ENCODE results near the gene ARAF.
"Not testable (repeated sequence)": the region's sequence is repeated elsewhere in the genome, so short reads cannot be mapped to it uniquely, and the experiment has no call there.

Gene ARAF

DNA sequence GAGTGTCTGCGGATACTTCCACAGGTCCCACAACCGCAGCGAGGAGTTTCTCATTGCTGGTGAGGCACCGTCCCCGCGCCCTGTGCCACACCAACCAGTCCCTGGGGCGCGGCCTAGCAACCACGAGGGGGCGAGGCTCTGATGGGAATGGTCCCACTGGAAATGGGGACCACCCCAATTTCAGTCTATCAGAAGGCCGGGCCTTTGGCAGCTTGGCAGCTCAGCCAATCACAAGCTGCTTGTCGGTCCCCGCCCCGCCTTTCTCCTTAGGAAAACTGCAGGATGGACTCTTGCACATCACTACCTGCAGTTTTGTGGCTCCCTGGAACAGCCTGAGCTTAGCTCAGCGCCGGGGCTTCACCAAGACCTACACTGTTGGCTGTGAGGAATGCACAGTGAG is 24.3 kb downstream of the ARAF start:
- Histone ChIP-seq H3K36me3 (replicated peaks) (peaks cover 16% of the 10 kb centered on the region), H3K4me3 (no peak overlapping the region), H3K4me1 (peaks cover 3% of the 10 kb centered on the region; the same call in 1 of the 2 replicates), H3K9me3 (no peaks in the 10 kb centered on the region), H3K27me3 (ENCODE audit: low read depth) (no peaks in the 10 kb centered on the region)
- in situ Hi-C loops (cut with MboI; ENCODE audit: low sequenced_read_pairs), result no loop called here
- DNase-seq (ENCODE audit: low spot score in 2 of 2), result no peak

DNA sequence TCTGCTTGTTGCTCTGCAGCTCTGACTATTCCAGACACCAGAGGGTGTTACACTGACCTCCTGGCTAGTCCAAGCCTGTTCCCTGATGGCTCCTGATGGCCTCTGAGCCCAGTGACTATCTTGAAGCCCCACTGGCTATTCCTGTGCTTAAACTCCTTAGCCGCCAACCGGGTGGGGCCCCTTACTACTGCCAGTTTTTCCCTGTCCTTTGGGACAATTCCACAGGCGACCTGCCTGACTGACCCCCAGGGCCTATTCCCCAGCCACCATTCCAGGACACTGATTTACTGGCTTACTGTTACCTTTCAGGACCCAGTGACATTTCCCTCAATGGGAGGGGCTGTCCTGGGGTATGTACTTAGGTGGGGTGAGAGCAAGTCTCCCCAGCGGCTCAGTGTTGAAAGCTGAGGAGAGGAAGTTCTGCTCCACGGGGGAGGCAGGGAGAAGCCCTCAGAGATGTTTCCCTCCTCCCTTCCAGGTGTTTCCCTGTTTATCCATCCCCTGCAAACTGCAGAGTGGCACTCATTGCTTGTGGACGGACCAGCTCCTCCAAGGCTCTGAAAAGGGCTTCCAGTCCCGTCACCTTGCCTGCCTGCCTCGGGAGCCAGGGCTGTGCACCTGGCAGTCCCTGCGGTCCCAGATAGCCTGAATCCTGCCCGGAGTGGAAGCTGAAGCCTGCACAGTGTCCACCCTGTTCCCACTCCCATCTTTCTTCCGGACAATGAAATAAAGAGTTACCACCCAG is 25.2 kb downstream of the ARAF start:
- H3K36me3 ChIP-seq (replicated peaks), result peaks cover 16% of the 10 kb centered on the region
- in situ Hi-C loops (cut with MboI; ENCODE audit: low sequenced_read_pairs), result no loop called here
- no peaks in the 10 kb centered on the region for H3K9me3 ChIP-seq
- DNase-seq (ENCODE audit: low spot score in 2 of 2), result no peak
- peaks cover 3% of the 10 kb centered on the region; the same call in 1 of the 2 replicates for H3K4me1 ChIP-seq
- no peaks in the 10 kb centered on the region for H3K27me3 ChIP-seq (ENCODE audit: low read depth)
- H3K4me3 ChIP-seq, result no peak overlapping the region

- peaks cover 16% of the 10 kb centered on the region for H3K36me3 ChIP-seq (replicated peaks)
- H3K4me1 ChIP-seq, result no peaks in the 10 kb centered on the region
- in situ Hi-C loops (cut with MboI; ENCODE audit: low sequenced_read_pairs), result no loop called here
- no peaks in the 10 kb centered on the region for H3K27me3 ChIP-seq (ENCODE audit: low read depth)
- DNase-seq (ENCODE audit: low spot score in 2 of 2), result no peak
- H3K9me3 ChIP-seq, result no peaks in the 10 kb centered on the region
- H3K4me3 ChIP-seq, result no peak overlapping the region
Observed at GRCh38 chrX:47587091-47587891, 26.3 kb downstream of the ARAF start.

GRCh38 chrX:47587906-47588735 is 27.1 kb downstream of the ARAF start:
- in situ Hi-C loops (cut with MboI; ENCODE audit: low sequenced_read_pairs), result no loop called here
- Histone ChIP-seq H3K4me1 (no peaks in the 10 kb centered on the region), H3K9me3 (no peaks in the 10 kb centered on the region), H3K36me3 (replicated peaks) (peaks cover 16% of the 10 kb centered on the region), H3K4me3 (no peak overlapping the region), H3K27me3 (ENCODE audit: low read depth) (no peaks in the 10 kb centered on the region)
- DNase-seq (ENCODE audit: low spot score in 2 of 2), result no peak

- peaks cover 4% of the 10 kb centered on the region for H3K36me3 ChIP-seq (replicated peaks)
- no peaks in the 10 kb centered on the region for H3K4me1 ChIP-seq
- in situ Hi-C loops (cut with MboI; ENCODE audit: low sequenced_read_pairs), result no loop called here
- H3K4me3 ChIP-seq, result no peak overlapping the region
- H3K27me3 ChIP-seq (ENCODE audit: low read depth), result 0 out of 2 replicates have a peak, but pooled peaks cover 2% of the 10 kb centered on the region
- no peak for DNase-seq (ENCODE audit: low spot score in 2 of 2)
- no peaks in the 10 kb centered on the region for H3K9me3 ChIP-seq
Observed at GRCh38 chrX:47590984-47591383, 30.0 kb downstream of the ARAF start.

- DNase-seq (ENCODE audit: low spot score in 2 of 2), result no peak
- Histone ChIP-seq H3K36me3 (replicated peaks) (no peaks in the 10 kb centered on the region), H3K4me1 (no peaks in the 10 kb centered on the region), H3K9me3 (0 out of 2 replicates have a peak, but pooled peaks cover 2% of the 10 kb centered on the region), H3K4me3 (no peak overlapping the region), H3K27me3 (ENCODE audit: low read depth) (0 out of 2 replicates have a peak, but pooled peaks cover 8% of the 10 kb centered on the region)
- in situ Hi-C loops (cut with MboI; ENCODE audit: low sequenced_read_pairs), result no loop called here
Observed at GRCh38 chrX:47593522-47593921, 32.5 kb downstream of the ARAF start.

GRCh38 chrX:47595716-47596251 is 34.8 kb downstream of the ARAF start:
- H3K4me3 ChIP-seq, result no peak overlapping the region
- in situ Hi-C loops (cut with MboI; ENCODE audit: low sequenced_read_pairs), result no loop called here
- no peaks in the 10 kb centered on the region for H3K4me1 ChIP-seq
- no peaks in the 10 kb centered on the region for H3K36me3 ChIP-seq (replicated peaks)
- DNase-seq (ENCODE audit: low spot score in 2 of 2), result no peak
- H3K27me3 ChIP-seq (ENCODE audit: low read depth), result 0 out of 2 replicates have a peak, but pooled peaks cover 8% of the 10 kb centered on the region
- H3K9me3 ChIP-seq, result 0 out of 2 replicates have a peak, but pooled peaks cover 2% of the 10 kb centered on the region

GRCh38 chrX:47596256-47596655 is 35.3 kb downstream of the ARAF start:
- no peak overlapping the region for H3K4me3 ChIP-seq
- 0 out of 2 replicates have a peak, but pooled peaks cover 8% of the 10 kb centered on the region for H3K27me3 ChIP-seq (ENCODE audit: low read depth)
- no peak for DNase-seq (ENCODE audit: low spot score in 2 of 2)
- in situ Hi-C loops (cut with MboI; ENCODE audit: low sequenced_read_pairs), result no loop called here
- no peaks in the 10 kb centered on the region for H3K36me3 ChIP-seq (replicated peaks)
- no peaks in the 10 kb centered on the region for H3K4me1 ChIP-seq
- H3K9me3 ChIP-seq, result 0 out of 2 replicates have a peak, but pooled peaks cover 2% of the 10 kb centered on the region

GRCh38 chrX:47597222-47597621 is 36.2 kb downstream of the ARAF start:
- no peak for DNase-seq (ENCODE audit: low spot score in 2 of 2)
- in situ Hi-C loops (cut with MboI; ENCODE audit: low sequenced_read_pairs), result no loop called here
- 0 out of 2 replicates have a peak, but pooled peaks cover 8% of the 10 kb centered on the region for H3K27me3 ChIP-seq (ENCODE audit: low read depth)
- H3K4me3 ChIP-seq, result no peak overlapping the region
- H3K36me3 ChIP-seq (replicated peaks), result no peaks in the 10 kb centered on the region
- no peaks in the 10 kb centered on the region for H3K4me1 ChIP-seq
- 0 out of 2 replicates have a peak, but pooled peaks cover 2% of the 10 kb centered on the region for H3K9me3 ChIP-seq

DNA sequence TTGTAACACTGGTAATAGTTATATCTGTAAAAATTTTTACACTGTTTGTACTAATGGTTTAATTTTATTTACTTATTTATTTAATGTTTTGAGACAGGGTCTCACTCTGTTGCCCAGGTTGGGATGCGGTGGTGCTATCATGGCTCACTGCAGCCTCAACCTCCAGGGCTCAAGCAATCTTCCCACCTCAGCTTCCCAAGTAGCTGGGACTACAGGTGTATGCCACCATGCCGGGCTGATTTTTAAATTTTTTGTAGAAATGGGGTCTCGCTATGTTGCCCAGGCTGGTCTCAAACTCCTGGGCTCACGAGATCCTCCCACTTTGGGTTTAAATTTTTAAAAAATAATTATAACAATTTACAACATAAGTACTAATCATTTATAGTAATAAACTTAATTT is 42.1 kb downstream of the ARAF start:
- H3K9me3 ChIP-seq; H3K27me3 ChIP-seq (ENCODE audit: low read depth); H3K36me3 ChIP-seq (replicated peaks); H3K4me3 ChIP-seq; DNase-seq (ENCODE audit: low spot score in 2 of 2); in situ Hi-C loops (cut with MboI; ENCODE audit: low sequenced_read_pairs); H3K4me1 ChIP-seq: not testable (repeated sequence)

DNA sequence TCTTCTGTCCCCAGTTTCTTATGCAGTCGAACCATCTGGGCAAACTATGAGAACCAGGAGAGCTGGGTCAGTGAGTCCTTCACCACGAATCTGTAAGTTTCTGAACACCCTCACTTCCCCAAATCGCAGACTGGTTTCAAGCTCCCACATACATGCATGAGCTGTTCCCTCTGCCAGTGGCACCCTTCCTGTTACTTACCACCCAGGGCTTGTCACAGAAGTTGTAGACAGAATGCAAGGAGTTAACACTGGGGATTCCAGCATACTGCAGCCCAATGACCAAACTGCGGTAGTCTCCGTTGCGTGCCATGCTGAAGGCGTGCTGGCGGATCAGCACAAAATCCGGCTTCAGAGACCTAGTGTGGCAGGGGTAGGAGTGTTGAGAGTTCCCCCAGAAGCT is 44.0 kb downstream of the ARAF start:
- no peaks in the 10 kb centered on the region for H3K27me3 ChIP-seq (ENCODE audit: low read depth)
- H3K36me3 ChIP-seq (replicated peaks), result no peaks in the 10 kb centered on the region
- in situ Hi-C loops (cut with MboI; ENCODE audit: low sequenced_read_pairs), result no loop called here
- no peak for DNase-seq (ENCODE audit: low spot score in 2 of 2)
- H3K4me3 ChIP-seq, result no peak overlapping the region
- H3K9me3 ChIP-seq, result no peaks in the 10 kb centered on the region
- no peaks in the 10 kb centered on the region for H3K4me1 ChIP-seq

- in situ Hi-C loops (cut with MboI; ENCODE audit: low sequenced_read_pairs), result no loop called here
- Histone ChIP-seq H3K4me3 (no peak overlapping the region), H3K4me1 (no peaks in the 10 kb centered on the region), H3K36me3 (replicated peaks) (no peaks in the 10 kb centered on the region), H3K9me3 (no peaks in the 10 kb centered on the region), H3K27me3 (ENCODE audit: low read depth) (no peaks in the 10 kb centered on the region)
- no peak for DNase-seq (ENCODE audit: low spot score in 2 of 2)
Observed at GRCh38 chrX:47607091-47607490, 46.1 kb downstream of the ARAF start.

DNA sequence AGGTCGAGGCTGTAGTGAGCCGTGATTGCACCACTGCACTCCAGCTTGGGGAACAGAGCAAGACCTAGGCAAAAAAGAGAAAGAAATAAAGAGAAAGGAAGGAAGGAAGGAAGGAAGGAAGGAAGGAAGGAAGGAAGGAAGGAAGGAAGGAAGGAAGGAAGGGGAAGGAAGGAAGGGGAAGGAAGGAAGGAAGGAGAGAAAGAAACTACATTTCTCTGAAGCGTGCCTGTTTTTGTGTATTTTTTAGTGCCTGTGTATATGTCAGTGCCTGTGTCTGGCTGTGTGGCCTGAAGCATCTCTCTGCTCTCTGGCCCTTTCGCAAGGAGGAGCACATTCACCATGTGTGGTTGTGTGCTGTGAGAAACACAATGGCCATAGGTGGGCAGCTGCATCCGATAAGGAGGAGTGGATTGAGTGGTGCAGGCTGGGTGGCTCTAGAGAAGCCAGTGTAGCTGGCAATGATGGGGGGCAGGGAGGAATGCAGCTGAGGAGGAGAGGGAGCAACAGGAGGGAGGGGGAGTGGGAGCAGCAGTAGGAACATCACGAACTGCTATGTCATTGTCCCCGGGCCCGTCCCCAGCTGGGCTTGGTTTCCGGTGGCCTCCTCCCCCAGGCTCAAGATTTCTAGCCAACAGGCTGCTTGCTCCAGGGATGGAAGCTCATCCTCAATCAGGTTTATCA is 47.3 kb downstream of the ARAF start:
- no peak for DNase-seq (ENCODE audit: low spot score in 2 of 2)
- Histone ChIP-seq H3K27me3 (ENCODE audit: low read depth) (no peaks in the 10 kb centered on the region), H3K4me3 (no peak overlapping the region), H3K36me3 (replicated peaks) (no peaks in the 10 kb centered on the region), H3K4me1 (no peaks in the 10 kb centered on the region), H3K9me3 (no peaks in the 10 kb centered on the region)
- in situ Hi-C loops (cut with MboI; ENCODE audit: low sequenced_read_pairs), result no loop called here
